ENCODE measurements around the gene NOB1.

NOB1 gene

GRCh38 chr16:69718111-69718764, 36.5 kb downstream of the NOB1 start:
- DNase-seq = no peak

DNA sequence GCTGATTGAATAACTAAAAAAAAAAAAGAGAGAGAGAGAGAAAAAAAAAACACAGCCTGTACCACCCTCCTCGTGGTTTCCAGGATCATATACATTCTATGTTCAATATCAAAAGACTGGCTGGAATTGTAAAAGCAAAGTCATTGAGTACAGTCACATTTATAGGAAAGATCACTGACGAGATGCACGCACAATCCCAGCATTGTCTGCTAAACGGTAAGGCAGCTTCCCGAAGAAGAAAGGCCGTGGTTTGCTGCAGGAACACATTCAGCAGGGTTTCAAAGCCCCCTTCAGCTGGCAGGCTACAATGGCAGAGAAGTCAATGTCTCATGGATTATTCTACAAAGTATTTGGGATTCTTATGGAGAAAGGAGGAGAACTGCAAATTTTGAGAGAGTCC, 37.7 kb downstream of the NOB1 start:
- no peak for DNase-seq

DNA sequence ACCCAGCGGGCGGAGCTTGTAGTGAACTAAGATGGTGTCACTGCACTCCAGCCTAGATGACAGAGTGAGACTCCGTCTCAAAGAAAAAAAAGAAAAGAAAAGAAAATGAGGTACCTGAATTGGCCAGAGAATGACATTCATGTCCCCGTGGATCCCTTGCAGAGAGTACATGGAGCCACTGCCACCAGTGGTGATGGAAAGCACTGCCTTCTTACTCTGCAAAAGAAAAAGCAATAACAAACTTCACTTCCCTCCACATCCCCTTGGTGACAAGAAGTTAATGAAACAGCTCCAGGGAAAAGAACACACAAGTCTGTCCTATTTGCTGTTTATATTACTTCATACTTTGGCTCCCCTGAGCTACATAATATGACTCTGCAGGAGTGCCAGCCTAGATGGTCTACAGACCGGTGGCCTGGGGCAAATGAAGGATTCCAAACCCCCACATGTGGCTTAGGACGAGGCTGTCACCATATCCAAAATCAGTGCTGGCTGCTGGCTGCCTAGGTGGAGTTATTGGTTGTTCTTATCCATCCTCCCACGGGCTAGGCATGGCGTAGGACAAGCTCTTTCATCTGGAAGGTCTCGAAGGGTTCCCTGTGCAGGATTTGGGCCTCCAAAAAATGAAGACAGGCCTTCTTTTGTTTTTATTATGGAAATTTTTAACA, 41.7 kb downstream of the NOB1 start:
- no peak for DNase-seq

DNA sequence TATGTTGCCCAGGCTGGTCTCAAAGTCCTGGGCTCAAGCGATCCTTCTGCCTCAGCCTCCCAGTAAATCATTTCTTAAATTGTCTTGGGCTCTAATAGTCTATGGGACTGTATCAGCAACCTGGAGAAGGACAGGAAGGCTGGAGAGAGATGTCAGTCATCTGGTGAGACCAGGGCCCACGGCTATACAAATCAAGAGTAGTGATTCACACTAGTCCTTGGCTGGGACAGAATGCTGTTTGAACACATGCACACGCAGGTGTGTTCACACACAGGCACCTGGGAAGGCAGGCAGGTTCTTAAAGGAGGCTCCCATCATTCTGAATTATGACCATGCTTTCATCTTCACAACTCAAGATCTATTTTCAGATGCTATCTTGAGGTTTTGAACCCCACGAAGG, 42.4 kb downstream of the NOB1 start:
- no peak for DNase-seq

- no peak for DNase-seq
These were observed 43.5 kb downstream of the NOB1 start for GRCh38 chr16:69711115-69711740.

GRCh38 chr16:69709456-69710084, 45.2 kb downstream of the NOB1 start:
- no peak for DNase-seq

DNA sequence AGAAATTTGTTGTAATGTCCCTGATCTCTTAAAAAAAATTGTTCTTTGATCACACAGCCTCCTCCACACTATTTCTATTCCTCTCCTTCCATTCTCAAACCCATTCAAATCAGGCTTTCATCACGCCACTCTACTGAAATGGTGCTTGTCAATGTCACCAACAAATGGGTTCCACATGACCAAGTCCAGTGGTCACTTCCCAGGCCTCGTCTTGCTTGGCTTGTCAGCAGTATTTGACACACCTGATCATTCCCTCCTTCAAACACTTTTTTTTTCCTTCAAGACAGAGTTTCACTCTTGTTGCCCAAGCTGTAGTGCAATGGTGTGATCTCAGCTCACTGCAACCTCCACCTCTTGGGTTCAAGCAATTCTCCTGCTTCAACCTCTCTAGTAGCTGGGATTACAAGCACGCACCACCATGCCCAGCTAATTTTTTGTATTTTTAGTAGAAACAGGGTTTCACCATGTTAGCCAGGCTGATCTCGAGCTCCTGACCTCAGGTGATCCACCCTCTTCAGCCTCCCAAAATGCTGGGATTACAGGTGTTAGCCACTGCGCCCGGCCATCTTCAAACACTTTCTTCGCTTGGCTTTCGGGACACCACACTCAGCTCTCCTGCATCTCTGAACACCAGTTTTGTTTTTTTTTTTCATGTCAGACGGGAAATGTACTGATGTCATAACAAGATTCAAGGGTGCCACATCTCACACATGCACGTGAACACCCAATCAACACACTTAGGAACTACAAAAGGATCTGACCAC, 46.6 kb downstream of the NOB1 start:
- DNase-seq = no peak

- no peak for DNase-seq
These were observed 47.8 kb downstream of the NOB1 start for GRCh38 chr16:69706975-69707340.

DNA sequence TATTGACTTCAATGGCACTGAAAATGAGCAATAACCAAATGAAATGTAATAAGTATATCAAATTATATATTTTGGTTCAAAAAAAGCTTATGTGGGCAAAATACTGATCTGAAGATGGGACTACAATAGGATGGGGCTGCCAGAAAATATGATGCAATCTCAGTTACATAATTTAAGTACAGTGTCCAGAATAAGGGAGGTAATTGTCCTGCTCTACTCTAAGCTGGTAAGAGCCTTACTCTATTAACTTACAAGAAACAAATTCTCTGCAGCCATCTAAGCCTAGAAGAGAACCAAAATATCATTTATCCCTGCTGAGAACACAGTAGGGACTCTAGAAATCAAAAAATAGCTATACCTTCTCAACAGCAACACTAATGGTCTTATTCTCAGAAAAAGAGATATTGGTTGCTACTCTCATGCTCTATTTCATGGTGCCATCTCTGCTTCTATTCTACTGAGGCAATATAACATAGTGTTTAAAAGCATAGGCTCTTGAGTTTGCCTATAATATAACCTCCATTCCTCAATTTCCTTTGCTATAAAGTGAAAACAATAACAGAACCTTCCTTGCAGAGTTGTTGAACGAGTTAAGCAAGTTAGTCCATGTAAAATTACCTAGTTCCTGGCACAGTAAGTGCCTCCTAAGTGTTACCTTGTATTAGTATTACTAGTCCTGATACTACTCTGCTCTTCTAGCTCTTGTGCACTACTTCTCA, 48.3 kb downstream of the NOB1 start:
- no peak for DNase-seq

DNA sequence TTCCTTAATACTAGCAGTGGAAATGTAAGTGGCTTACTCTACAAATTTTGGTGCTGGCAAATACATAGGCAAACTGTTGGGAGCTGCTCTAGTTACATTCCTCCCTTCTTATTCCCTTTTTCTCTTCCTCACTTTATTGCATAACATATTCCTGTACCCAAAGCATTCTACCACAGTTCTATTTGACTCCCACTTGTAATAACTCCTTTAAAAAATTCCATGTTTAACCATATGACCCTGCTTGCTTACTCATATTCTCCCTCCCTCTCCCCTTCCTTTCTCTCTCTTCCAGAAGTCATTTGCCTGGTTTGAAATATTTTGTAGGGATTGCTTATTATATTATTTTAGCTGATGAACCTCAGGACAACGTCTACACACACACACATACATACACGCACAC, 51.1 kb downstream of the NOB1 start:
- DNase-seq = no peak

DNA sequence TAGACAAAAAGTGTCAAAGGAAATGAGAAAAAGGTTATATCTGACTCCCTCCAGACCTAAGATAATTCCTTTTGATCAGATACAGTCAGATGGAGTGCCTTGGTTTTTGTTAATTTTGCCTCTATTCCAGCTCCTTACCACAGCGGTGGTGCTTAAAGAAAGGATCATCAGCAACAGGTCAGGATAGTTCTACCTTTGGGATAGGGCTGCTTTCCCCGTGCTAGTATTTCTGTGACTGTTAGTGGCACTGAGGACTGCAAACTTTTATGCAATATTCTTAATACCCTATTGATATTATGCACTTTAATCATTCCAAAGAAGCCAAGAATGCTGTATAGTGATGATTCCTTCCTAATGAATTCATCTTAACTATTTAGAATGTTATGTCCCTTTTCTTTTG, 52.9 kb downstream of the NOB1 start:
- no peak for DNase-seq

DNA sequence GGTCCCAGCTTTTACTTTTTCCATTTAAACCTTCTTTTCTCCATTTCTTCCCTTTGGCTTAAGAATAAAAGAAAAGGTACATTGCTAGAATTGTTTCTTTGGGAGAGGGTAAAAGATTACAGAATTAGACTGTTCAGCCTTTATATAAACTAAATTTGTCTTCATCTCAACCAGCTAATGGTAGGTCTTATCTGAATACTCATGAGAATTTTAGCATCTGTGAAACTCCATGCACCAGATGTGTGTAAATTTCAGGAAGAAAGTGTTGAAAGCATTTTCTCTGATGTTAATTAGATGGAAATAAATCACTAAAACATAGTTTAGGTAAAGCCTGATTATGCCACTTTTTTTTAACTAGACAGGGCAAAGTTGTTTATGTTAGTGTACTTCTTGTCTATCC, 53.3 kb downstream of the NOB1 start:
- no peak for DNase-seq

DNA sequence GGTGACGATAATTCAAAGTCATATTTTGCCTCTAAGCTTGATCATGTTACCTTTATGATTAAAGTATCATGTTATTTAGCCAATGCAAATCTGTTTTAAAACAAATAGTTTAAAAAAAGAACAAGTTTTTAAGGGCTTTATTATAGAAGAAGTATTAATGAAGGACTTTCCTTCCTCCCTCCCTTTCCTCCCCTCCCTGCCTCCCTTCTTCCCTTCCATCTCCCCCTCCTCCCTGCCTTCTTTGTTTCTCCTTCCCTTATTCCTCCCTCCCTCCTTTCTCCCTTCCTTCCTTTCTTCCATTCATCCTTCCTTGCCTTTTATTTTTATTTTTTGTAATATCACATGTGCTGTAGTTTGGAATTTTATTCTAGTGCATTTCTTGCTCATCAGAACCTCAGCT, 54.8 kb downstream of the NOB1 start:
- no peak for DNase-seq

DNA sequence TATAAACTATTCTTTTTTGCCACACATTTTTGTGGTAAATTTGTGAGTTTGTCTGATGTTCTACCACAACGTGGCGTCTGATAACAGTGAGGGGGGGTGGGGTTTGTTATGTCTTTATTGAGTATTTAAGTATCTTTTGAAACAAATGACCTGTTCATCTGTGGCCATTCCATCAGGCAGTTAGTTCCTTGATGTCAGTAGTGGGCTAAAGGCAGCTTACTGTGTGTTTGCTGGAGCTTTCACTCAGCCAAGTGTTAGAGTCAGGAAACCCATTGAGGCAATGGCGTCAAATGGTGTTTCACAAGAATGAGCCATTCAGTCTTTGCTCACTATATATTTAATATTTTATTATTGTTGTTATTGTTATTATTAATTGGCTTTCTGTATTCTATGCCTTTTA, 56.3 kb downstream of the NOB1 start:
- no peak for DNase-seq

DNA sequence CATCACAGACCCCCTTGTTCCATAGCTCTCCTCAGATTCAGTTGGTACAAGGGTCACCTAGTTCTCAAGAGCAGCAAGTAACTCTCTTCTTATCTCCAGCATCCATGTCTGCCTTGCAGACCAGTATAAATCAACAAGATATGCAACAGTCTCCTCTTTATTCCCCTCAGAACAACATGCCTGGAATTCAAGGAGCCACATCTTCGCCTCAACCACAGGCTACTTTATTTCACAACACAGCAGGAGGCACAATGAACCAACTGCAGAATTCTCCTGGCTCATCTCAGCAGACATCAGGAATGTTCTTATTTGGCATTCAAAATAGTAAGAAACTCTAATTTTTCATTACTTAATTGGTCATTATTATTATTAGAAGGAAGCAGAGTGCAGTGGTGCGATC, 60.8 kb downstream of the NOB1 start:
- no peak for DNase-seq

- DNase-seq = no peak
These were observed 62.5 kb downstream of the NOB1 start for GRCh38 chr16:69691980-69692911.

All from SIG-M5 (cell line).